ENCODE data around the gene ZNF714.

DNA sequence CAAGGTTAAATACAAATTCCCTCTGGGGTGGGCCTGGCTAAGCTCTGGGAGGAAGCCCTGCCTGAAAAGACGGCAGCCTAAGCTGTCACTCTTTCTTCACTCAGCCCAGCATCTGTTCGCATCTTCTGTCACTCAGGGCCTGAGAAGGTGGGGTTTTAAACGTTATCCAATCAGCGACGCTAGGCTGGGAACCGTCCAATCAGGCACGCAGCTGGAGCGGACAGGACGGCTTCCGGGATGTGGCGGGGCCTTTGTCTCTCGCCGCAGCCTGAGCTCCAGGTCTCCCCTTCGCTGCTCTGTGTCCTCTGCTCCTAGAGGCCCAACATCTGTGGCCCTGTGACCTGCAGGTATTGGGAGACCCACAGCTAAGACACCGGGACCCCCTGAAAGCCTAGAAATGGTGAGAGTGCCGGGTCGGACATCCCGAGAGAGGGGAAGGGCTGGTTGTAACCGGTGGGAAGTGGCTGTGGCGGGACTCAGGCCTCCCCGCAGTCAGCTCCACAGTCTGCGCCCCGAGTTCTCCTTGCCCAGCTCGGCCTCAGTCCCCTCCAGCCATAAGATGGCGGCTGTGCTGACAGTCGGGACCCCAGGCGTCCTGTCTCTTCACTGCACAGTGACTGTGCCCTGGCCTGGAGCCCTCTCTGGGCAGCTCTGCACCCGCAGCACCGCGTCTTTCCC, 59.9 kb downstream of the ZNF714 start, which contains the start of gene ZNF431:
- peak; percentile 91 for TF ChIP-seq POLR2AphosphoS5 (IDR thresholded peaks at IDR 0.05; ENCODE audit: low read depth, low read length)
- TF ChIP-seq POLR2A (IDR thresholded peaks at IDR 0.05; ENCODE audit: low read depth, low read length): peak; percentile 93
- TF ChIP-seq TAF1 (IDR thresholded peaks at IDR 0.05; ENCODE audit: borderline replicate concordance, low read depth, low read length): peak; percentile 79

Measured in GM12892 (cell line).